ENCODE measurements around the gene SYTL2. TPM values are rescaled to one million over a fixed set of nuclear protein-coding genes. Genes with fewer than 3 reads are reported as not detected.

SYTL2 gene
- total RNA-seq, 1 experiment from 2014 or later: 0.77 TPM

DNA sequence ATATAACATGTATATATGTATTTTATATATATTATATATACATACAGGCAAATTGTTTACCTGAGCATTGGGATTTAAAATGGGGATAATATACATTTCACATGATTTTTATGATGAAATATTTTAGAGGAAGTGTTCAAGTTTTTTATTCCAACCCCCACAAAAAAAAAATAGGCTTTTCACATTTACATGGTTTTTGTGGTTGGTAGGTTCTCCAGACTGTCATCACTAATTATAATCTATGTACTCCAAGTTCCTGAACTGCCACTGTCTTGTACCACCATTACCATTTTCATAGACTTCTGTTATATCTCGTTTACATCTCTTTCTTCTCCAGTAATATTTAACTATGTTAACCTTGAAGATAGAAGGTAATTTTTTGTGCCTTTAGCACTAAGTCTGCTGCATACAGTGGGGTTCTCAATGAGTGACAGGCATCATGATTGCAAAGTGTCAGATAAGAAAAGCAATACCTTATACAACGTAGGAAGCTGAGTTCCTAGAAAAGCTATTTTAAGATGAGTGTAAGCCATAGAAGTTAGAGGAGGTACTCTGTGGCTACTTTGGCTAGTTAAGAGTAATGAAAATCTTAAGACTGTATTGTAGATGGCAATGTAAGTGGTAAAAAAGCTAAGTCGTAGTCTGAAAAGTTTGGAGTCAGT lies 158.0 kb downstream of the SYTL2 start:
- TF ChIP-seq EZH2 (IDR thresholded peaks at IDR 0.05; ENCODE audit: borderline replicate concordance, low read depth, low read length, poor library complexity, severe bottlenecking): no peak
- TF ChIP-seq, protein P1, sequence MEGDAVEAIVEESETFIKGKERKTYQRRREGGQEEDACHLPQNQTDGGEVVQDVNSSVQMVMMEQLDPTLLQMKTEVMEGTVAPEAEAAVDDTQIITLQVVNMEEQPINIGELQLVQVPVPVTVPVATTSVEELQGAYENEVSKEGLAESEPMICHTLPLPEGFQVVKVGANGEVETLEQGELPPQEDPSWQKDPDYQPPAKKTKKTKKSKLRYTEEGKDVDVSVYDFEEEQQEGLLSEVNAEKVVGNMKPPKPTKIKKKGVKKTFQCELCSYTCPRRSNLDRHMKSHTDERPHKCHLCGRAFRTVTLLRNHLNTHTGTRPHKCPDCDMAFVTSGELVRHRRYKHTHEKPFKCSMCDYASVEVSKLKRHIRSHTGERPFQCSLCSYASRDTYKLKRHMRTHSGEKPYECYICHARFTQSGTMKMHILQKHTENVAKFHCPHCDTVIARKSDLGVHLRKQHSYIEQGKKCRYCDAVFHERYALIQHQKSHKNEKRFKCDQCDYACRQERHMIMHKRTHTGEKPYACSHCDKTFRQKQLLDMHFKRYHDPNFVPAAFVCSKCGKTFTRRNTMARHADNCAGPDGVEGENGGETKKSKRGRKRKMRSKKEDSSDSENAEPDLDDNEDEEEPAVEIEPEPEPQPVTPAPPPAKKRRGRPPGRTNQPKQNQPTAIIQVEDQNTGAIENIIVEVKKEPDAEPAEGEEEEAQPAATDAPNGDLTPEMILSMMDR (conservative IDR thresholded peaks at IDR 0.05; ENCODE audit: low read depth, low read length): no peak
- intact Hi-C loops (cut with micrococcal nuclease; ENCODE audit: unreplicated experiment): no loop called here
- Histone ChIP-seq H3K4me1 (ENCODE audit: insufficient read depth, low read length, poor library complexity, severe bottlenecking) (no peaks in the 10 kb centered on the region), H3K4me3 (ENCODE audit: low read depth, low read length, poor library complexity, severe bottlenecking) (no peak overlapping the region), H3K27me3 (replicated peaks; ENCODE audit: insufficient read depth, low read depth, low read length, poor library complexity) (no peaks in the 10 kb centered on the region), H3K27ac (ENCODE audit: low read depth, low read length, poor library complexity, severe bottlenecking) (no peak overlapping the region), H3K36me3 (ENCODE audit: insufficient read depth, low read length, poor library complexity, severe bottlenecking) (peaks cover 30% of the 10 kb centered on the region), H3K9me3 (ENCODE audit: low read depth, low read length, poor library complexity, severe bottlenecking) (no peaks in the 10 kb centered on the region)
- ChIA-PET POLR2A (ENCODE audit: low non-redundant PET) (no interaction called here), CTCF (no interaction called here)
- DNase-seq (ENCODE audit: low spot score): no peak
- no TSS peak for BruUV-seq (replicated peaks)

DNA sequence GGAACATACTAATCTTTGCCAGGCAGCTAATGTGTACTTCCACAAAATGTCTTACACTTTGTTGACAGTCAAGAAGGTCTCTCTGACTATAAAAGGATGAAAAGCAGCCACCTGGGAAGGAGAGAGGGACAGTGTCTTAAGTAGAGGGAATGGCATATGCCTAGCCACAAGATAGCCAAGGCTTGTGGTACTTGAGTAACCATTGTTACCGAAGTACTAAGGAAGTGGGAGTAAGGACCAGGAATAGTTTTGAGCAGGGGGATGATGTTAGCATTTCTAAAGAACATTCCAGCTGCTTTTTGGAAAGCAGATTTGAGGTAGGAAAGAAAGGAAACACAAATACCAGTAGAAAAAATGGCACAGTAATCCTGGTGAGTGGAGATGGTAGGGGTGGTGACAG lies 159.8 kb downstream of the SYTL2 start:
- DNase-seq (ENCODE audit: low spot score): no peak
- Histone ChIP-seq H3K4me1 (ENCODE audit: insufficient read depth, low read length, poor library complexity, severe bottlenecking) (peaks cover 6% of the 10 kb centered on the region), H3K27me3 (replicated peaks; ENCODE audit: insufficient read depth, low read depth, low read length, poor library complexity) (no peaks in the 10 kb centered on the region), H3K36me3 (ENCODE audit: insufficient read depth, low read length, poor library complexity, severe bottlenecking) (peaks cover 12% of the 10 kb centered on the region), H3K9me3 (ENCODE audit: low read depth, low read length, poor library complexity, severe bottlenecking) (no peaks in the 10 kb centered on the region), H3K4me3 (ENCODE audit: low read depth, low read length, poor library complexity, severe bottlenecking) (no peak overlapping the region), H3K27ac (ENCODE audit: low read depth, low read length, poor library complexity, severe bottlenecking) (no peak overlapping the region)
- no peak for TF ChIP-seq EZH2 (IDR thresholded peaks at IDR 0.05; ENCODE audit: borderline replicate concordance, low read depth, low read length, poor library complexity, severe bottlenecking)
- TF ChIP-seq, protein P1 (conservative IDR thresholded peaks at IDR 0.05; ENCODE audit: low read depth, low read length): no peak
- ChIA-PET POLR2A (ENCODE audit: low non-redundant PET) (interaction anchor here (0.6 to 0.7 kb wide), 3 partner anchors 8 to 610 kb away, joined by 3 to 8 read pairs (median 4); no protein-coding TSS in a partner anchor), CTCF (no interaction called here)
- no TSS peak for BruUV-seq (replicated peaks)
- intact Hi-C loops (cut with micrococcal nuclease; ENCODE audit: unreplicated experiment): no loop called here

DNA sequence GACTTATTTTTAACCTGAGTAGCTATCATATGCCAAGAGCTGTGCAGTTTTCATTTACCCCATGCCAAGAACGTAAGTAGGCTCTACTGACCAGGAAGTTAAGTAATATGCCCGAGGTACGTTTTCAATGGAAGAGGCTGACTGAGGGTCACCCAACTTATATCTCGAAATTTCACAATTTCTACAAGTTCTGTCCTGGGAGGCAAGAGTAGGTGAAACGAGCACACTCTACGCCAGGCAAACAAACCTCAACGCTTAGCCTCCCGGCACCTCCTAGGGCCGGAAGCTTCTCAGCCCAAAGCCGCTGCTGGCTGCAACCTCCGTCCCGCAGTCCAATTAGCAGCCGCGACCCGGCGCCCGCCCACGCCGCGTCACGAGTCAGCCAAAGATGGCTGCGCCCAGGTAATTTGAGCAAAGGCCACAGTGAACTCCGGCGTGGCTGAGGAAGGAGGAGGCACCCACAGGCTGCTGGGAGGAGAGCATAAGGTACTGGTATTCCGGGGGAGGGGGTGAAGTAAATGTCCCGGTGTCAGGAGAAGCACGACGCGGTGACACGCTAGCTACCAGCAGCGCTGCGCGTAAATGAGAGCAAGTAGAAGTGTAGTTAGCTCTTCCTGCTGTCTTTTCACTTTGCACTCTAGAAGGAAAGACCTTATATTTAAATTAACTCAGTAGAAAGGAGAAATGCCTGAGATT lies 163.2 kb downstream of the SYTL2 start, which contains the start of gene TMEM126A:
TSS of gene TMEM126A (plus strand) at position 364 of the 696 bp plus-strand sequence. CDS start 2,289 bp downstream, outside the sequence.
- peak; percentile 93 for DNase-seq (ENCODE audit: low spot score)
- Histone ChIP-seq H3K4me3 (ENCODE audit: low read depth, low read length, poor library complexity, severe bottlenecking) (peak within 1 kb of the TSS; percentile 67), H3K9me3 (ENCODE audit: low read depth, low read length, poor library complexity, severe bottlenecking) (no peaks in the 10 kb centered on the region), H3K27me3 (replicated peaks; ENCODE audit: insufficient read depth, low read depth, low read length, poor library complexity) (peaks cover 9% of the 10 kb centered on the region), H3K4me1 (ENCODE audit: insufficient read depth, low read length, poor library complexity, severe bottlenecking) (peaks cover 15% of the 10 kb centered on the region), H3K27ac (ENCODE audit: low read depth, low read length, poor library complexity, severe bottlenecking) (peak within 1 kb of the TSS; percentile 81), H3K36me3 (ENCODE audit: insufficient read depth, low read length, poor library complexity, severe bottlenecking) (no peaks in the 10 kb centered on the region)
- intact Hi-C loops (cut with micrococcal nuclease; ENCODE audit: unreplicated experiment): no loop called here
- no peak for TF ChIP-seq EZH2 (IDR thresholded peaks at IDR 0.05; ENCODE audit: borderline replicate concordance, low read depth, low read length, poor library complexity, severe bottlenecking)
- TF ChIP-seq, protein P1 (conservative IDR thresholded peaks at IDR 0.05; ENCODE audit: low read depth, low read length): no peak
- ChIA-PET CTCF (interaction anchor here (0.5 kb wide), 1 partner anchor 541 kb away, joined by 5 read pairs; no protein-coding TSS in a partner anchor), POLR2A (ENCODE audit: low non-redundant PET) (interaction anchor here (0.6 to 0.7 kb wide), 3 partner anchors 8 to 353 kb away, joined by 3 to 5 read pairs (median 4); no protein-coding TSS in a partner anchor)
- BruUV-seq (replicated peaks): no TSS peak
